PFSK-1 (cell line): ENCODE measurements around the gene CERS6.

Experiments
- FOXP2 ChIP-seq: optimal IDR thresholded peaks from 2 replicates; pipeline ENCODE3; 2011; ENCODE audit warnings: borderline replicate concordance, control low read depth, inconsistent platforms; ENCODE audit not compliant: insufficient read depth; ENCODE audit errors: extremely low read length, extremely low read depth
- POLR2AphosphoS5 ChIP-seq: IDR thresholded peaks from 2 replicates; pipeline ENCODE4 v1.6.1; 2012; ENCODE audit warnings: low read depth, mild to moderate bottlenecking, control low read depth, low read length, moderate library complexity
- REST ChIP-seq, 2 experiments: IDR thresholded peaks; 2 replicates each; pipeline versions ENCODE4 v1.6.1 to v1.8.0; 2011 to 2012; ENCODE audit warnings: low read depth in 2 of 2, low read length in 2 of 2, control low read depth in 1 of 2, inconsistent platforms in 1 of 2, mild to moderate bottlenecking in 1 of 2, moderate library complexity in 1 of 2; ENCODE audit not compliant: insufficient read depth in 1 of 2
- SIN3A ChIP-seq: IDR thresholded peaks from 2 replicates; pipeline ENCODE4 v1.6.1; 2012; ENCODE audit warnings: mild to moderate bottlenecking, low read length, moderate library complexity, borderline replicate concordance; ENCODE audit not compliant: insufficient read depth
- TAF1 ChIP-seq: IDR thresholded peaks from 2 replicates; pipeline ENCODE4 v1.6.1; 2012; ENCODE audit warnings: low read length, control low read depth, borderline replicate concordance; ENCODE audit not compliant: insufficient read depth

CERS6 gene

GRCh38 chr2:168585700-168586099 is 129.6 kb downstream of the CERS6 start:
- TF ChIP-seq TAF1 (no peak), REST (IDR thresholded peaks at IDR 0.05; ENCODE audit: insufficient read depth in 1 of 2, low read depth in 2 of 2, low read length in 2 of 2) (no peak), SIN3A (no peak), FOXP2 (no peak), POLR2AphosphoS5 (no peak)

DNA sequence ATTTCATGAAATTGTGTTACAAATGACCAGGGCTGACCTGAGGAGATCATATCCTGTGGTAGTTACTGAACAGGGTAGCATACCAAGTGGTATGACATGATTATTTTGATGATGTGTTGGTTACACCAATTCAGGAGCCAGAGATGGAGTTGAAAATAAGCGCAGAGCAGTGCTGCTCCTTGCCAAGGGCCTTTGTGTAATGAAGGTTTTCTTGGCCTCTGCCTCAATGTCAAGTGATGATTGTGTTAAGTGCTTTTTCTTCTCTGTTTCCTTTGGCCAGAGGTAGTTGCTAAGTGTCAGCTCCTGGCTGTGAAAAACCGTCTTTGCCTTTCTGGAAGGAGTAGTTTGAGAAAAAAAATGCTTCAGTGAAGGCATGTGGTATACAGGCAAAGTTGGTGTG is 131.2 kb downstream of the CERS6 start:
- no peak for TF ChIP-seq REST (IDR thresholded peaks at IDR 0.05; ENCODE audit: insufficient read depth in 1 of 2, low read depth in 2 of 2, low read length in 2 of 2)
- no peak for TF ChIP-seq POLR2AphosphoS5
- no peak for TF ChIP-seq FOXP2
- no peak for TF ChIP-seq SIN3A
- TF ChIP-seq TAF1 = no peak

DNA sequence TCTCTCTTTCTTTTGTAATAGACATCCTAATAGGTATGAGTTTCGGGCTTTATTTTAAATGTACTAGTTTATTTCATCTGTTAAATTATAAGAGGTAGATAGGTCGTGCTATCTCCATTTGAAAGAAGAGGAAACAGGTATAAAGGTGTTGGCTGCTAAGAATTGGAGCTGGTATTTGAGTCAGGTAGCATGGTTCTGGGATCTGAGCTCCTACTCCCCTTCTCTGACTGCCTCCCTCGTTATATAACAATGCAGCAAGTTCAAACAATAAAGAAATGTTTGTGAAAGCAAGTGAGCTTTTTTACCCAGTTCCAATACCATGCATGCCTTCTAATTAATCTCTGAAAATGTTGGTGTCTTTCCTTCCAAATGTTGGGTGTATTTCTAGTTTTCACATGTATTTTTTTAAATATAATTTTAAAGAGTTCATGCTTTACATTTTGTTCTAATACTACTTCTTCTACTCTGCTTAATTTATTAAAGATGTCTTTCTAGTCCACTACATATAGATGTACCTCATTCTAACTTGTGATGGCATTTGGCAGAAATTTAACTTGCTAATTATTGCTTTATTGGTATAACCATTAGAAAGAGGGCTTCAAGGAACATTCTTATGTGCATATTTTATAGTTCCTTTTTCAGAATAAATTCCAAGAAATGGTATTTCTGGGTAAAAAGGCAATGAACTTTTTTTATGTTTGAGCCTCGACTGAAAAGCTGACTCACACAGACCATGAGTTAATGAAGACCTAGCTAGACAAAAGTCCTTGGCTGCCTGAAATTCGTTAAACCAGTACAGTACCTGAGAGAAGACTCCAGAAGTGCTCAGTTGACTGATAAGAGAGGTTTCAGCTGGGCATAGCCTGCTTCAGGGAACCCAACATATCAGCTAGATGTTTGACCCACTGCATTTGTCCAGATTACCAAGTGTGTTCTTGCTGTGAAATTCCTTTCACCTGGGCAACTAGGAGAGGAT is 133.5 kb downstream of the CERS6 start:
- no peak for TF ChIP-seq POLR2AphosphoS5
- TF ChIP-seq SIN3A = no peak

DNA sequence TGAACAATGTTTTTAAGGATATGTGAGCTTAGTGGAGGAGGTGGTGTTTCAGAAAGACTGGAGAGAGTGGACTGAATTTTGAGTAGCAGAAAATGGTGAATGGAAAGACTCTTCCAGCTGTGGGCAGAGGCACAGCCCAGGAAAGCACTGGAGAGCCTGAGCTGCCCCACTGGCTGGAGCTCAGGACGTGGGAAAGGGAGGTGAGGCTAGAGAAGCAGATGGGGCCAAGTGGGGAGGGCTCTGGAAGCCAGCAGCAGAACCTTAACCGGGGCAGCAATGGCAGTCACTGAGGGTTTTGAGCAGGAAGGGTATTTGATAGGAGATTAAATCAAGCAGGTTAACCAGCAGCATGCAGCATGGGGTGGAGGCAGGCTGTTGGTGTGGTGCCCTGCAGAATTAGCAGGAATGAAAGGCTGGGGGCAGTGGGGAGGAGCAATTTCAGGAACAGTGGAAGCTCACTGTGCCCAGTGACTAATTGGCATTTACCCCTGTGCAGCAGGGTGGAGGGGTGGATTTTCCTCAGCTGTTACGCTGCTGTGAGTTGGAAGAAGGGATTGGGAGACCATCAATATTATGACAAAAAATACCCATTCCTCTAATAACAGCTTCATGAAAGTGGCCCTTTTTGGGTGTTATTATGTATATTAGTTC is 136.2 kb downstream of the CERS6 start:
- TF ChIP-seq SIN3A (no peak), FOXP2 (no peak), TAF1 (no peak), REST (IDR thresholded peaks at IDR 0.05; ENCODE audit: insufficient read depth in 1 of 2, low read depth in 2 of 2, low read length in 2 of 2) (no peak), POLR2AphosphoS5 (no peak)

DNA sequence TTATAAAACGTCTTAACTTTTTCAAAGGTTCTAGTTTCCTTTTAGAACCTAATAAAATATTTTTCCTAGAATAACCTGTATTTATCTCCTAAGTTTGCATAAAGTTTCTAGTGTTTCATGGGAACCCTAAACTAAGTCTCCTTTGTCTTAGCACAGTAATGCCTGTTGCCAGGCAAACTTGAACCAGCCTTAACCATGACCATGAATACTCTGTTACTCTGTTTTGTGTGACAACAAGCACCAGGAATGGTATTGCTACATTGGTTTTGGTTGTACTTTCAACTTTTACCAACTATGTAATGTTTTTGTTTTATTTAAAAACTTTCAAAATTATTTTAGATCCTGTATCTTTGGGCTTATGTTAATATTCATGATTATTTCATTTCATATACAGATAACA is 137.6 kb downstream of the CERS6 start:
- TF ChIP-seq SIN3A (no peak), REST (IDR thresholded peaks at IDR 0.05; ENCODE audit: insufficient read depth in 1 of 2, low read depth in 2 of 2, low read length in 2 of 2) (no peak), FOXP2 (no peak), POLR2AphosphoS5 (no peak), TAF1 (no peak)
